ENCODE data around the gene IQSEC3.

IQSEC3 gene

GRCh38 chr12:218221-218620, 151.7 kb downstream of the IQSEC3 start:
- no peak for DNase-seq

- DNase-seq: no peak
These were observed 152.4 kb downstream of the IQSEC3 start for GRCh38 chr12:218728-219590.

- DNase-seq: peak; percentile 54
These were observed 153.4 kb downstream of the IQSEC3 start for GRCh38 chr12:219891-220352.

GRCh38 chr12:220491-220890, 153.9 kb downstream of the IQSEC3 start:
- no peak for DNase-seq

- DNase-seq: no peak
These were observed 154.5 kb downstream of the IQSEC3 start for GRCh38 chr12:220946-221550.

- DNase-seq: no peak
These were observed 155.2 kb downstream of the IQSEC3 start for GRCh38 chr12:221736-222135.

GRCh38 chr12:223841-224240, 157.3 kb downstream of the IQSEC3 start:
- DNase-seq: no peak

DNA sequence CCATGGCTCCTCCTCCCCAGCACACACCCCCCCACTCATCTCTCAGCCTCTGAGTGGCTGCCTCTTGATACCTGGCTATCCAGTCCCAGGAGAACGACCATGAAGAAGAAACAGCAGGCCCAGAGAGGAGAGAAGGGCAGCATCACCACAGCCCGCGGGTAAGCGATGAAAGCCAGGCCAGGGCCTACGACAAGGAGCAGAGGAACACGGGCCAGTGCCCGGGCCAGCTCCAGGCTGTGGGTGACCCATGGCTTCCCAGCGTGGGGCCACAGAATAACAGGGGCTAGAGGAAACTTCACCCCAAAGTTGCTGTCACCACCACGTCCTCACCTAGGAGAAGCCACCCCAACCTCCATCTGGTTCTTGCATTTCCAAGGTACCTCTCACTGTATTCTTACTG, 157.8 kb downstream of the IQSEC3 start:
- DNase-seq: no peak

DNA sequence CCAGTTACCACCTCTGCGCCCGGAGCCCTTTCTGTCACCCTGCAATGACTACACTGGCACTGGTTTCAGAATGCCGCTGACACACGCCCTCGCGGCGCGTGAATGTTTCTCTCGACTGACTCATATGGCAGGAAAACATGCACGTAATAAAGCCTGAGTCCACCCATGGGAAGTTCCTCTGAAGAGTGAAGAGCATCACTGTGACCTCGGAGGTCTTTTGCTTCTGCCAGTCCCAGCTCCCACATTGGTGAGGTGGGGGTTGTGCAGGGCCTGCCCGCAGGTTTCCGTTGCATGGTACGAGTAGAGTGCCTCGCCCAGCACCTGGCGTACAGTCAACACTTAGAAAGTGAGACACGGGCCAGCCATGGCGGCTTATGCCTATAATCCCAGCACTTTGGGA, 158.4 kb downstream of the IQSEC3 start:
- DNase-seq: no peak

GRCh38 chr12:226401-226800, 159.8 kb downstream of the IQSEC3 start:
- DNase-seq: no peak

DNA sequence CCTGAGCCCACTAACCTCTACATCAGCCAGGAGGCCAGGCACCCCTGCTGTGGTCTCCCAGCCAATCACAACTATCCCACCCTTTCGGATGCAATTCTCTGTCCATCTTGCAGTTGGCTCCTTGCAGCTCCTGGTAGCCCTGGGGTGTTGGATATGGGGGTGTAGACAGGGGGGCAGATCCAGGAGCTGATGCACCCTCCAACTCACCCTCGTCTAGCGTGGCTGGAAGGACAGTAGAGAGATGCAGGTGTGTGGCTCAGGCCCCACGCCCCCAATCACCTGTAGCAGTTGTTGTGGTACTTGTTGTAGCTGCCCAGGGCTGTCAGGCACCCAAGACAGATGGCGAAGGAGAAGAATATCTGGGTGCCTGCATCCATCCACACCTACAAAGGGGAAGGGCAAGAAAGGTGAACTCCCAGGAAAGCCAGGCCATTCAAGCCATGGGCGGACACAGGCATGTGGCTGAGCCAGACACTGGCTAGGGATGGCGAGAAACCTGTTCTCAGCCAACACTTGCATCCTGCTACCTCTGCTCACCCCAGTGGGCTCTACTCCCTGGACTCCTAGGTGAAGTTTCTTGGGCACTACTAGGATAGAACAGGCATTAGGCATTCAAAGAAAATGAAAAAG, 160.8 kb downstream of the IQSEC3 start:
- DNase-seq: no peak
